HepG2 (cell line): ENCODE data around the gene CBFA2T2. TPM values are rescaled to one million over a fixed set of nuclear protein-coding genes. Genes with fewer than 3 reads are reported as not detected.

Experiments
- AKAP8 ChIP-seq: sonication (generic); formaldehyde crosslinking; IDR thresholded peaks from 2 replicates; pipeline ENCODE4 v1.5.1; 2020; ENCODE audit warnings: mild to moderate bottlenecking, missing genetic modification reagents
- FOXJ3 ChIP-seq: sonication (generic); formaldehyde crosslinking; IDR thresholded peaks from 2 replicates; pipeline ENCODE4 v1.4.0; 2020; ENCODE audit warnings: missing genetic modification reagents, mild to moderate bottlenecking, borderline replicate concordance
- GPBP1L1 ChIP-seq: sonication (generic); formaldehyde crosslinking; IDR thresholded peaks from 2 replicates; pipeline ENCODE4 v1.5.0; 2020; ENCODE audit warnings: mild to moderate bottlenecking, missing genetic modification reagents
- HDAC2 ChIP-seq: sonication (generic); formaldehyde crosslinking; IDR thresholded peaks from 2 replicates; pipeline ENCODE4 v1.4.0; 2020; ENCODE audit warnings: missing genetic modification reagents
- KAT7 ChIP-seq: IDR thresholded peaks from 2 replicates; pipeline ENCODE4 v1.6.1; 2018; ENCODE audit warnings: borderline replicate concordance, missing compliant biosample characterization
- KLF9 ChIP-seq: IDR thresholded peaks from 2 replicates; pipeline ENCODE4 v1.6.1; 2016; ENCODE audit warnings: low read depth
- MEIS2 ChIP-seq: sonication (generic); formaldehyde crosslinking; IDR thresholded peaks from 2 replicates; pipeline ENCODE4 v1.9.0; 2021; ENCODE audit warnings: mild to moderate bottlenecking, missing genetic modification reagents
- MYPOP ChIP-seq: sonication (generic); formaldehyde crosslinking; IDR thresholded peaks from 2 replicates; pipeline ENCODE4 v1.8.1; 2023; ENCODE audit warnings: mild to moderate bottlenecking, moderate library complexity, missing genetic modification reagents
- NCOR1 ChIP-seq: fragments of 200-600 bp; sonication (generic); IDR thresholded peaks from 2 replicates; pipeline ENCODE4 v1.7.0; 2017; ENCODE audit warnings: antibody characterized with exemption, low read length, borderline replicate concordance
- NR2F2 ChIP-seq: IDR thresholded peaks from 2 replicates; pipeline ENCODE4 v1.6.1; 2012; ENCODE audit warnings: low read depth, inconsistent platforms, borderline replicate concordance
- POLR2AphosphoS5 ChIP-seq: IDR thresholded peaks from 2 replicates; pipeline ENCODE4 v1.6.1; 2012; ENCODE audit warnings: low read depth, low read length
- RBM39 ChIP-seq: fragments of 200-400 bp; formaldehyde crosslinking; IDR thresholded peaks from one replicate; pipeline ENCODE4 v1.6.1; 2018; ENCODE audit warnings: antibody characterized with exemption, mild to moderate bottlenecking, low read depth, low read length; ENCODE audit not compliant: poor library complexity, severe bottlenecking
- SATB2 ChIP-seq: sonication (generic); formaldehyde crosslinking; IDR thresholded peaks from 2 replicates; pipeline ENCODE4 v1.5.0; 2020; ENCODE audit warnings: missing genetic modification reagents
- SETDB1 ChIP-seq: sonication (generic); formaldehyde crosslinking; IDR thresholded peaks from 2 replicates; pipeline ENCODE4 v1.5.1; 2020; ENCODE audit warnings: missing genetic modification reagents, mild to moderate bottlenecking, borderline replicate concordance
- TERF1 ChIP-seq: sonication (generic); formaldehyde crosslinking; IDR thresholded peaks from 2 replicates; pipeline ENCODE4 v1.8.0; 2022; ENCODE audit warnings: mild to moderate bottlenecking, missing genetic modification reagents, moderate library complexity
- TSC22D2 ChIP-seq: sonication (generic); formaldehyde crosslinking; IDR thresholded peaks from 2 replicates; pipeline ENCODE4 v1.5.1; 2020; ENCODE audit warnings: missing genetic modification reagents, mild to moderate bottlenecking, borderline replicate concordance
- ZNF547 ChIP-seq: sonication (generic); formaldehyde crosslinking; IDR thresholded peaks from 2 replicates; pipeline ENCODE4 v1.5.1; 2020; ENCODE audit warnings: mild to moderate bottlenecking, missing genetic modification reagents
- ZNF564 ChIP-seq: sonication (generic); formaldehyde crosslinking; IDR thresholded peaks from 2 replicates; pipeline ENCODE4 v1.8.1; 2023; ENCODE audit warnings: mild to moderate bottlenecking, missing genetic modification reagents
- ZNF572 ChIP-seq: sonication (generic); formaldehyde crosslinking; IDR thresholded peaks from 2 replicates; pipeline ENCODE4 v1.5.1; 2020; ENCODE audit warnings: mild to moderate bottlenecking, missing genetic modification reagents
- ZNF577 ChIP-seq: sonication (generic); formaldehyde crosslinking; IDR thresholded peaks from 2 replicates; pipeline ENCODE4 v1.4.0; 2020; ENCODE audit warnings: mild to moderate bottlenecking, low read depth, missing genetic modification reagents, borderline replicate concordance
- polyA plus RNA-seq, 8 experiments: library from polyadenylated mRNA; depleted of rRNA in 3 of 8; stranded (reverse) in 7 of 8; unstranded in 1 of 8; fragments of >200 nt; fragmentation: Illumina TruSeq in 4 of 8; extraction: Trizol in 4 of 8; gene quantifications; 2 replicates each; pipeline versions ENCODE4 v1.2.1 to v1.2.3, GENCODE V29; 2011 to 2016; ENCODE audit warnings: low read depth in 4 of 8, missing spikeins in 1 of 8, mixed read lengths in 1 of 8; ENCODE audit not compliant: insufficient read depth in 1 of 8
- total RNA-seq, 5 experiments: library from RNA; depleted of rRNA; stranded (reverse); fragments of >200 nt; fragmentation: Illumina TruSeq; extraction: Trizol; gene quantifications; 2 replicates each; pipeline ENCODE4 v1.2.3, GENCODE V29; 2016; ENCODE audit warnings: low read depth in 1 of 5
- TF ChIP-seq, protein P1 (sequence below): IDR thresholded peaks from 2 replicates; pipeline ENCODE4 v1.6.1; 2016; ENCODE audit warnings: missing genetic modification reagents, missing compliant biosample characterization
- TF ChIP-seq, protein P2 (sequence below): sonication (generic); formaldehyde crosslinking; IDR thresholded peaks from 2 replicates; pipeline ENCODE4 v1.5.0; 2020; ENCODE audit warnings: mild to moderate bottlenecking, missing genetic modification reagents
- TF ChIP-seq, protein P3 (sequence below): sonication (generic); formaldehyde crosslinking; conservative IDR thresholded peaks from 2 replicates; pipeline ENCODE4 v1.4.0; 2020; ENCODE audit warnings: missing genetic modification reagents

The CBFA2T2 gene
- total and polyA plus RNA-seq, 2 of the 13 experiments (the other 11 are each of a cell fraction or from before 2014, with no cell fraction given): 6.3 to 21.2 TPM

DNA sequence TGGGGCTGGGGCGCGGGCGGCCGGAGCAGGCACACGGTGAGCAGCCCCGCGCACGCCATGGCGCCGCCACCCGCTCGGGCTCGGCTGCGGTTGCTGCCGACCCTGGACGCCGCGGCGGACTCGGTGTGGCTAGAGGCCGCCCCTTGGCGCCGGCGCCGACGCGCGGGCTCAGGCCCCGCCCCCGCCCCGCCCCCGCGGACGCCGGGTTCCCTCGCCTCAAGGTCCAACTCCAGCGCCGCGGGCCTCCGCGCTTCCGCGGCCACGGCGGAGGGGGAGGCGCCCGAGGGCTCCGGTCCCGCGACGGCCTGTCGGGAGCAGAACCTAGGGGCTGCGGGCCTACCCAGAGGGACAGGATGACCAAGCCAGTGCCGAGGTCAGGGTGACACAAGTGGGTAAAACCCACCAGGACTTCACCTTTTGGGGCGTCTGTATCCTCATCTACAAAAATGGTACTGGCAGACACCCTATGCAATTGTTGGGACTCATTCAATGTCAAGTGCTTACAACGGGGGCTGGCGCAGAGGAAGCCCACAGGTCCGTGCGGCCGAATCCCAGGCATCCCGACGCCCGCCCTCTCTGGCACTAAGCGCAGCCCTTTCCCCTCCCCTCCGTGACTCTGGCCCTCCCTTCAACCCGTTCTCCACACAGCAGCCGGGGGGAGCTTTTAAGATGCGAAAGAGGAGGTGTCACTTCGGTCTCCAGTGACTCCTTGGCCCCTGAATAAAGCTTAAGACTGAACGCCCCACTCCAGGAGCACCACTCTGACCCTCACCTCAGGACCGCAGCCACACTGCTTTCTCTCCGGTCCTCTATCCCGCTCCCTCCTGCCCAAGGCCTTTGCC, 184.6 kb downstream of the CBFA2T2 start, which contains the start of gene NECAB3 (continued):
- TF ChIP-seq MEIS2 (CRISPR knock-in tag) (peak; percentile 83), GPBP1L1 (CRISPR knock-in tag) (no peak), POLR2AphosphoS5 (peak; percentile 72), NR2F2 (peak; percentile 37; the same call in 1 of the 2 replicates), MYPOP (peak; percentile 92), RBM39 (peak; percentile 62), ZNF577 (CRISPR knock-in tag) (no peak), SATB2 (CRISPR knock-in tag) (no peak), KLF9 (CRISPR knock-in tag) (no peak), AKAP8 (CRISPR knock-in tag) (peak; percentile 96), ZNF572 (CRISPR knock-in tag) (peak; percentile 71), SETDB1 (CRISPR knock-in tag) (no peak), HDAC2 (CRISPR knock-in tag) (peak; percentile 50; the same call in 1 of the 2 replicates), NCOR1 (peak; percentile 61; the same call in 1 of the 2 replicates), TSC22D2 (CRISPR knock-in tag) (no peak), KAT7 (peak; percentile 55; the same call in 1 of the 2 replicates), FOXJ3 (CRISPR knock-in tag) (no peak), TERF1 (CRISPR knock-in tag) (no peak), ZNF564 (CRISPR knock-in tag) (peak; percentile 82; the same call in 1 of the 2 replicates), ZNF547 (CRISPR knock-in tag) (peak; percentile 91)
- TF ChIP-seq, protein P1, sequence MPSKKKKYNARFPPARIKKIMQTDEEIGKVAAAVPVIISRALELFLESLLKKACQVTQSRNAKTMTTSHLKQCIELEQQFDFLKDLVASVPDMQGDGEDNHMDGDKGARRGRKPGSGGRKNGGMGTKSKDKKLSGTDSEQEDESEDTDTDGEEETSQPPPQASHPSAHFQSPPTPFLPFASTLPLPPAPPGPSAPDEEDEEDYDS (CRISPR knock-in tag): no peak
- TF ChIP-seq, protein P2, sequence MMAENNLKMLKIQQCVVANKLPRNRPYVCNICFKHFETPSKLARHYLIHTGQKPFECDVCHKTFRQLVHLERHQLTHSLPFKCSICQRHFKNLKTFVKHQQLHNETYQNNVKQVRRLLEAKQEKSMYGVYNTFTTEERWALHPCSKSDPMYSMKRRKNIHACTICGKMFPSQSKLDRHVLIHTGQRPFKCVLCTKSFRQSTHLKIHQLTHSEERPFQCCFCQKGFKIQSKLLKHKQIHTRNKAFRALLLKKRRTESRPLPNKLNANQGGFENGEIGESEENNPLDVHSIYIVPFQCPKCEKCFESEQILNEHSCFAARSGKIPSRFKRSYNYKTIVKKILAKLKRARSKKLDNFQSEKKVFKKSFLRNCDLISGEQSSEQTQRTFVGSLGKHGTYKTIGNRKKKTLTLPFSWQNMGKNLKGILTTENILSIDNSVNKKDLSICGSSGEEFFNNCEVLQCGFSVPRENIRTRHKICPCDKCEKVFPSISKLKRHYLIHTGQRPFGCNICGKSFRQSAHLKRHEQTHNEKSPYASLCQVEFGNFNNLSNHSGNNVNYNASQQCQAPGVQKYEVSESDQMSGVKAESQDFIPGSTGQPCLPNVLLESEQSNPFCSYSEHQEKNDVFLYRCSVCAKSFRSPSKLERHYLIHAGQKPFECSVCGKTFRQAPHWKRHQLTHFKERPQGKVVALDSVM (CRISPR knock-in tag): peak; percentile 82
- TF ChIP-seq, protein P3, sequence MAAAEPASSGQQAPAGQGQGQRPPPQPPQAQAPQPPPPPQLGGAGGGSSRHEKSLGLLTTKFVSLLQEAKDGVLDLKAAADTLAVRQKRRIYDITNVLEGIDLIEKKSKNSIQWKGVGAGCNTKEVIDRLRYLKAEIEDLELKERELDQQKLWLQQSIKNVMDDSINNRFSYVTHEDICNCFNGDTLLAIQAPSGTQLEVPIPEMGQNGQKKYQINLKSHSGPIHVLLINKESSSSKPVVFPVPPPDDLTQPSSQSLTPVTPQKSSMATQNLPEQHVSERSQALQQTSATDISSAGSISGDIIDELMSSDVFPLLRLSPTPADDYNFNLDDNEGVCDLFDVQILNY (CRISPR knock-in tag): no peak
